Effector CD4-positive, alpha-beta T cell (primary cell): ENCODE results near the gene GJC3. TPM values are rescaled to one million over a fixed set of nuclear protein-coding genes. Genes with fewer than 3 reads are reported as not detected.
"Not testable (repeated sequence)": the region's sequence is repeated elsewhere in the genome, so short reads cannot be mapped to it uniquely, and the experiment has no call there.

Experiments used
- DNase-seq: peaks from one replicate; pipeline ENCODE4 v3.0.0-alpha.2; 2020
- total RNA-seq: gene quantifications from one replicate; lab custom pipeline; 2026; lab: John Stamatoyannopoulos, UW

The GJC3 gene, protein sequence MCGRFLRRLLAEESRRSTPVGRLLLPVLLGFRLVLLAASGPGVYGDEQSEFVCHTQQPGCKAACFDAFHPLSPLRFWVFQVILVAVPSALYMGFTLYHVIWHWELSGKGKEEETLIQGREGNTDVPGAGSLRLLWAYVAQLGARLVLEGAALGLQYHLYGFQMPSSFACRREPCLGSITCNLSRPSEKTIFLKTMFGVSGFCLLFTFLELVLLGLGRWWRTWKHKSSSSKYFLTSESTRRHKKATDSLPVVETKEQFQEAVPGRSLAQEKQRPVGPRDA
- total RNA-seq: not detected

DNA sequence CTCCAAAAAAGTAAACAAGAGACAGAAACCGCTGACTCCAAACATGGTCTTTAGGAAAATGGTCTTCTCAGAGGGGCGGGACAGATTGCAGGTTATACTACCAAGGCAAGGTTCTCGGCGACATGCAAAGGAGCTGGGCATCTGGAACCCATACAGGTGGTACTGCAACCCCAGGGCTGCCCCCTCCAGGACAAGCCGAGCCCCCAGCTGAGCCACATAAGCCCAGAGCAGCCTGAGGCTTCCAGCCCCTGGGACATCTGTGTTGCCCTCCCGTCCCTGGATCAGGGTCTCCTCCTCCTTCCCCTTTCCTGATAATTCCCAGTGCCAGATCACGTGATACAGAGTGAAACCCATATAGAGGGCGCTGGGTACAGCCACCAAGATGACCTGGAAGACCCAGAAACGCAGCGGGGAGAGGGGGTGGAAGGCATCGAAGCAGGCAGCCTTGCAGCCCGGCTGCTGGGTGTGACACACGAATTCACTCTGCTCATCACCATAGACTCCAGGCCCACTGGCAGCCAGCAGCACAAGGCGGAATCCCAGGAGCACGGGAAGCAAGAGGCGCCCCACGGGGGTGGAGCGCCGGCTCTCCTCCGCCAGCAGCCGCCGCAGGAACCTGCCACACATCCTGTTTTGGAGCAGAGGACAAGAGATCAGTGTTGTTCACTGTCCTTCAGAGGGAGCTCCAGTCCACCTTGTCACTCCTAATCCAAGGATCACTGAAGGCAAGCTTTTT is at the start of gene GJC3:
TSS of gene GJC3 (minus strand) at position 627 of the 736 bp plus-strand sequence. CDS start at position 627, 0 bp downstream.
- peak; percentile 26 for DNase-seq

DNA sequence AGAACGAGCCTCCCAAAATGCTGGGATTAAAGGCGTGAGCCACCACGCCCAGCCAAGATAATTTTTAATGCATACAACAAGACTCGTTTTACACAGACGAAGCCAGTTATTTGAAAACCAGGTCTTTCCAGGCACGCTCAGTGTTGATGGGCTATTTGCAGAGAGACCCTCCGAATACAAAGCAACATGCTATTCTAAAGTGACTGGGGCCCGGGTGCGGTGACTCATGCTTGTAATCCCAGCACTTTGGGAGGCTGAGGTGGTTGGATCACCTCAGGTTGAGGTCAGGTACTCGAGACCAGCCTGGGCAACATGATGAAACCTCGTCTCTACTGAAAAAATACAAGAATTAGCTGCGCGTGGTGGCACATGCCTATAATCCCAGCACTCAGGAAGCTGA is 47.2 kb upstream of the GJC3 start:
- DNase-seq: no peak

- DNase-seq: no peak
Measured at GRCh38 chr7:99975782-99976521, 46.5 kb upstream of the GJC3 start, which contains the start of gene AZGP1. AZGP1 (minus strand) TSS chr7:99976031; CDS start chr7:99976020, 11 bp downstream.

DNA sequence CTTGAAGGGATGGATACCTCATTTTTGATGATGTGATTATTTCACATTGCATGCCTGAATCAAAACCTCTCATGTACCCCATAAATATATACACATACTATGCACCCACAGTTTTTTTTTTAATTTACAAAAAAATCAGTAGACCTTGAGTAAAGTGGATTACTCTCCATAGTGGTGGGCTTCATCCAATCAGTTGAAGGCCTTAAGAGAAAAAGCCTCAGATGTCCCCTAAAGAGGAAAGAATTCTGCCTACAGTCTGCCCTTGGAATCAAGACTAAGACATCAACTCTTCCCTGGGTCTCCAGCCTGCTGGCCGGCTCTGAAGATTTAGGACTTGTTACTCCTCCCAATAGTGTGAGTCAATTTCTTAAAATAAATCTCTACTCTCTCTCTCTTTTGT is 45.3 kb upstream of the GJC3 start:
- no peak for DNase-seq

- not testable (repeated sequence) for DNase-seq
Measured at GRCh38 chr7:99973817-99974216, 44.4 kb upstream of the GJC3 start.

- no peak for DNase-seq
Measured at GRCh38 chr7:99971242-99971641, 41.8 kb upstream of the GJC3 start.

DNA sequence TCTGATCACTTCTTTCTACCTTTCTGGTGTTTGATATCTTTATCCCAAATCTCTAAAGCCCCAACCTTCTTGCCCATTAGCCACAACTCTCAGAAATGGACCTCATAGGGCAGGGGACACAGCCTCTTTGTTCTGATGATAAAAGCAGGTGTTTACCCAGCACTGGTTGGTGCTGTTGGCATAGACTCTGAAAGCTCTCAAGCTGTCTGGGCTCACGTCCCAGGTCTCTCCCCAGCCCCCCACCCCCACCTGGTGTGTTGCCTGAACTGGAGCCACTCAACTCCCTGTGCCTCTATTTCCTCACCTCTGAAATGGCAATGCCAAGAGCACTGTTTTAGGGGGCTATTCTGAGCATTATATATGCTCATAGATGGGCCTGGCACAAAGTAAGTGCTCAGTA is 40.4 kb upstream of the GJC3 start:
- not testable (repeated sequence) for DNase-seq

- DNase-seq: no peak
Measured at GRCh38 chr7:99969298-99969697, 39.9 kb upstream of the GJC3 start.

DNA sequence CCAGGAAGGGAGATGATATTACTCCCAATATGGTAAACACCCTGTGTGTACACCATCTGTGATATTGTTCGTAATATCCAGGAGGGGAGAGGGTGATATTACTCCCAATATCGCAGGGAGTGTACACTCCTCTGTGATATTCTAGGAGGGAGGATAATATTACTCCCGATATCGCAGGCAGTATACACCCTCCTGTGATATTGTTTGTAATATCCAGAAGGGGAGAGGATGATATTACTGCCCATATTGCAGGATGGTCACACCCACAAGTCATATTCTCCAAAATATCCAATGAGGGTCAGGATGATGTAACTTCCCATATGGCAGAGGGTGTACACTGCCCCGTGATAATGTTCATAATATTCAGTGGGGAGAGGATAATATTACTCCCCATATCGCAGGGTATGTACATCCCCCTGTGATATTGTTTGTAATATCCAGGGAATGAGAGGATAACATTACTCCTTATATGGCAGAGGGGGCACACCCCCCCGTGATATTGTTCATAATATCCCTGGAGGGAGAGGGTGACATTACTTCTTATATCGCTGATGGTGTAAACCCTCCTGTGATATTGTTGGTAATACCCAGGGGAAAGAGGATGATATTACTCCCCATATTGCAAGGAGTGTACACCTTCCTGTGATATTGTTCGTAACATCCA is 29.3 kb upstream of the GJC3 start:
- DNase-seq: no peak

- no peak for DNase-seq
Measured at GRCh38 chr7:99955247-99955646, 25.8 kb upstream of the GJC3 start.

- DNase-seq: not testable (repeated sequence)
Measured at GRCh38 chr7:99954643-99955042, 25.2 kb upstream of the GJC3 start.

DNA sequence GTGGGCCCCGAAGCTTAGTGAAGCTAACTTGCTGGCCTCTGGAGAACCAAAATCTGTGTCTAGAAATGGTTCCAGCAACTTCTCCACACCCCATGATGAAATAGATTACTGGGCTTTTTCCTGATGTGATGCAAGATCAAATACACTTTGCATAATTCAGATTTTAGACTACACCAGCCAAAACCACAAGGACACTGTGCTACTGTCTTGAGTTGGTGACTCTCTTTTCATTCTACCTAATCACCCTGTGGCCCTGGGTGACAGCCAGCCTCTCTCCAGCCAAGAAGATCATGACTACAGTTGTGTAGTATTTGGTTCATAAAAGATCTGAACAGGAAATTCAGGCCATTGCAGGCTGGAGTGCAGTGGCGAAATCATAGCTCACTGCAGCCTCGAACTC is 24.2 kb upstream of the GJC3 start:
- DNase-seq: no peak

GRCh38 chr7:99952649-99953048 is 23.2 kb upstream of the GJC3 start:
- not testable (repeated sequence) for DNase-seq

- DNase-seq: not testable (repeated sequence)
Measured at GRCh38 chr7:99950819-99951218, 21.4 kb upstream of the GJC3 start.

DNA sequence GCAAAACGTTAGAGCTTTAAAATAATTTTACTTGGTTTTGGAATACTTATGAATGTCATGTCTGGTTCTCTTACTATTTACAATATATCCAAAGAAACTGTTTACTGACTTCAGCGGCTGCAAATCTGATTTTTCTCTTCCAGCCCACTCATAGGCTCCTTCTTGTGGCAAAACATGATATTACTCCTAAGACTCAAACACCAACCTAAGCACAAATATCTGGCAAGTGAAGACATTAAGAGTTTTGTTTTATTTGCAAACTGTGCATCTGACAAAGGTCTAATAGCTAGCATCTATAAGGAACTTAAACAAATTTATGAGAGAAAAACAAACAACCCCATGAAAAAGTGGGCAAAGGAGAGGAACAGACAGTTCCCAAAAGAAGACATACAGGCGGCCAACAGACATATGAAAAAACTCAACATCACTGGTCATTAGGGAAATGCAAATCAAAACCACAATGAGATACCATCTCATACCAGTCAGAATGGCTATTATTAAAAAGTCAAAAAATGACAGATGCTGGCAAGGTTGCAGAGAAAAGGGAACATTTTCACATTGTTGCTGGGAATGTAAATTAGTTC is 20.3 kb upstream of the GJC3 start:
- no peak for DNase-seq

DNA sequence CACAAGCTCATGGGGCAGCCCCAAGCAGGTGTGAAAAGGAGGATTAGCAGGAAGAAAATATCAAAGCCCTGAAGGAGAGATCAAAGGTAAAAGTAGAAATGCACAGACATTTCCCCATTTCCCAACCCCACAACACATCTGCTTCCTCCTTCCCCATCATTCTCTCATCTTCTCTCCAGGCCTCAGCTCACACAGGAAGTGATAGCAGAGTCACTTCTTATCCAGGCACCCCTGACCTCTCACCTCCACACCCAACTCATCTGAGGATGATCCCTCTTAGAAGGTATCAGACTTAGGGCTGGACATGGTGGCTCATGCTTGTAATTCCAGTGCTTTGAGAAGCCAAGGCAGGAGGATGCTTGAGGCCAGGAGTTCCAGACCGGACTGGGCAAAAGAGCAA is 18.2 kb upstream of the GJC3 start:
- DNase-seq: no peak

GRCh38 chr7:99944497-99945070 is 15.2 kb upstream of the GJC3 start:
- DNase-seq: no peak

- no peak for DNase-seq
Measured at GRCh38 chr7:99943641-99944496, 14.4 kb upstream of the GJC3 start.

DNA sequence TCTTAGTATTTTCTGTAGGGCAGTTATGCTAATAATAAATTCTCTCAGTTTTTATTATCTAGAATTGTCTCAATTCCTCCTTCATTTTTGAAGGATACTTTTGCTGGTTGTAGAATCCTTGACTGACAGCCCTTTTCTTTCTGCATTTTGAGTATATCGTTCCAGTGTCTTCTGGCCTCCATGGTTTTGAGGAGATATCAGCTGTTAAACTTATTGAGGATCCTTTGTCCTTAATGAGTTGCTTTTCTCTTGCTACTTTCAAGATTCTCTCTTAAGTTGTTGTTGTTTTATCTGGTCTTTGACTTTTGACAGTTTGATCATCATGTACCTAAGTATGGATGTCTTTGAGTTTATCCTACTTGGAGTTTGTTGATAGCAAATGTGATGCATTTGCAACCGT is 8.9 kb upstream of the GJC3 start:
- DNase-seq: no peak

- DNase-seq: not testable (repeated sequence)
Measured at GRCh38 chr7:99935009-99935408, 5.6 kb upstream of the GJC3 start.

- no peak for DNase-seq
Measured at GRCh38 chr7:99930376-99930775, 956 bp upstream of the GJC3 start.
